ENCODE data around the gene NR5A1.

The NR5A1 gene

GRCh38 chr9:124487260-124488182, 19.7 kb downstream of the NR5A1 start:
- no peak overlapping the region for H3K9ac ChIP-seq (ENCODE audit: low read depth, low read length)
- H3K4me1 ChIP-seq (ENCODE audit: insufficient read depth, low read length), result no peaks in the 10 kb centered on the region; the same call in 1 of the 2 replicates
- H3K36me3 ChIP-seq (ENCODE audit: insufficient read depth, low read length), result no peaks in the 10 kb centered on the region
- no peaks in the 10 kb centered on the region for H3K9me3 ChIP-seq (ENCODE audit: control insufficient read depth, insufficient read depth, low read length)

GRCh38 chr9:124486778-124487259, 20.4 kb downstream of the NR5A1 start:
- Histone ChIP-seq H3K36me3 (ENCODE audit: insufficient read depth, low read length) (no peaks in the 10 kb centered on the region), H3K9me3 (ENCODE audit: control insufficient read depth, insufficient read depth, low read length) (no peaks in the 10 kb centered on the region)

GRCh38 chr9:124485936-124486335, 21.3 kb downstream of the NR5A1 start:
- no peaks in the 10 kb centered on the region for H3K36me3 ChIP-seq (ENCODE audit: insufficient read depth, low read length)
- no peaks in the 10 kb centered on the region for H3K9me3 ChIP-seq (ENCODE audit: control insufficient read depth, insufficient read depth, low read length)
- peaks cover 5% of the 10 kb centered on the region for H3K4me1 ChIP-seq (ENCODE audit: insufficient read depth, low read length)
- H3K9ac ChIP-seq (ENCODE audit: low read depth, low read length), result no peak overlapping the region

More at GRCh38 chr9:124486778-124487259, 20.4 kb downstream of the NR5A1 start:
- H3K9ac ChIP-seq (ENCODE audit: low read depth, low read length), result no peak overlapping the region
- H3K4me1 ChIP-seq (ENCODE audit: insufficient read depth, low read length), result peaks cover 4% of the 10 kb centered on the region

GRCh38 chr9:124485201-124485600, 22.0 kb downstream of the NR5A1 start:
- H3K36me3 ChIP-seq (ENCODE audit: insufficient read depth, low read length), result no peaks in the 10 kb centered on the region
- no peak overlapping the region for H3K9ac ChIP-seq (ENCODE audit: low read depth, low read length)
- no peaks in the 10 kb centered on the region for H3K9me3 ChIP-seq (ENCODE audit: control insufficient read depth, insufficient read depth, low read length)
- H3K4me1 ChIP-seq (ENCODE audit: insufficient read depth, low read length), result peaks cover 11% of the 10 kb centered on the region

GRCh38 chr9:124483481-124483880, 23.7 kb downstream of the NR5A1 start:
- no peaks in the 10 kb centered on the region for H3K36me3 ChIP-seq (ENCODE audit: insufficient read depth, low read length)
- no peaks in the 10 kb centered on the region for H3K9me3 ChIP-seq (ENCODE audit: control insufficient read depth, insufficient read depth, low read length)
- H3K4me1 ChIP-seq (ENCODE audit: insufficient read depth, low read length), result peaks cover 13% of the 10 kb centered on the region
- H3K9ac ChIP-seq (ENCODE audit: low read depth, low read length), result no peak overlapping the region

GRCh38 chr9:124482431-124483031, 24.7 kb downstream of the NR5A1 start:
- Histone ChIP-seq H3K9me3 (ENCODE audit: control insufficient read depth, insufficient read depth, low read length) (no peaks in the 10 kb centered on the region), H3K9ac (ENCODE audit: low read depth, low read length) (peak overlapping the region; percentile 32; the same call in 1 of the 2 replicates), H3K36me3 (ENCODE audit: insufficient read depth, low read length) (no peaks in the 10 kb centered on the region), H3K4me1 (ENCODE audit: insufficient read depth, low read length) (peaks cover 13% of the 10 kb centered on the region)

- H3K9ac ChIP-seq (ENCODE audit: low read depth, low read length), result no peak overlapping the region
- H3K36me3 ChIP-seq (ENCODE audit: insufficient read depth, low read length), result no peaks in the 10 kb centered on the region
- peaks cover 13% of the 10 kb centered on the region for H3K4me1 ChIP-seq (ENCODE audit: insufficient read depth, low read length)
- no peaks in the 10 kb centered on the region for H3K9me3 ChIP-seq (ENCODE audit: control insufficient read depth, insufficient read depth, low read length)
Observed at GRCh38 chr9:124481115-124481514, 26.1 kb downstream of the NR5A1 start.

GRCh38 chr9:124480621-124480981, 26.6 kb downstream of the NR5A1 start:
- H3K36me3 ChIP-seq (ENCODE audit: insufficient read depth, low read length), result no peaks in the 10 kb centered on the region
- peaks cover 13% of the 10 kb centered on the region for H3K4me1 ChIP-seq (ENCODE audit: insufficient read depth, low read length)
- no peak overlapping the region for H3K9ac ChIP-seq (ENCODE audit: low read depth, low read length)
- no peaks in the 10 kb centered on the region for H3K9me3 ChIP-seq (ENCODE audit: control insufficient read depth, insufficient read depth, low read length)

- Histone ChIP-seq H3K9ac (ENCODE audit: low read depth, low read length) (no peak overlapping the region), H3K9me3 (ENCODE audit: control insufficient read depth, insufficient read depth, low read length) (no peaks in the 10 kb centered on the region), H3K4me1 (ENCODE audit: insufficient read depth, low read length) (peaks cover 14% of the 10 kb centered on the region), H3K36me3 (ENCODE audit: insufficient read depth, low read length) (no peaks in the 10 kb centered on the region)
Observed at GRCh38 chr9:124479947-124480620, 27.1 kb downstream of the NR5A1 start.

GRCh38 chr9:124479371-124479770, 27.8 kb downstream of the NR5A1 start:
- Histone ChIP-seq H3K9ac (ENCODE audit: low read depth, low read length) (no peak overlapping the region), H3K4me1 (ENCODE audit: insufficient read depth, low read length) (peaks cover 18% of the 10 kb centered on the region), H3K36me3 (ENCODE audit: insufficient read depth, low read length) (no peaks in the 10 kb centered on the region), H3K9me3 (ENCODE audit: control insufficient read depth, insufficient read depth, low read length) (no peaks in the 10 kb centered on the region)

GRCh38 chr9:124478354-124478753, 28.8 kb downstream of the NR5A1 start:
- peak overlapping the region; percentile 34; the same call in 1 of the 2 replicates for H3K9ac ChIP-seq (ENCODE audit: low read depth, low read length)
- H3K36me3 ChIP-seq (ENCODE audit: insufficient read depth, low read length), result no peaks in the 10 kb centered on the region
- peaks cover 18% of the 10 kb centered on the region for H3K4me1 ChIP-seq (ENCODE audit: insufficient read depth, low read length)
- H3K9me3 ChIP-seq (ENCODE audit: control insufficient read depth, insufficient read depth, low read length), result no peaks in the 10 kb centered on the region

GRCh38 chr9:124477648-124478285, 29.4 kb downstream of the NR5A1 start:
- Histone ChIP-seq H3K4me1 (ENCODE audit: insufficient read depth, low read length) (peaks cover 18% of the 10 kb centered on the region), H3K9ac (ENCODE audit: low read depth, low read length) (peak overlapping the region; percentile 34; the same call in 1 of the 2 replicates), H3K9me3 (ENCODE audit: control insufficient read depth, insufficient read depth, low read length) (no peaks in the 10 kb centered on the region), H3K36me3 (ENCODE audit: insufficient read depth, low read length) (no peaks in the 10 kb centered on the region)

- H3K4me1 ChIP-seq (ENCODE audit: insufficient read depth, low read length), result peaks cover 18% of the 10 kb centered on the region
- H3K36me3 ChIP-seq (ENCODE audit: insufficient read depth, low read length), result no peaks in the 10 kb centered on the region
- no peaks in the 10 kb centered on the region for H3K9me3 ChIP-seq (ENCODE audit: control insufficient read depth, insufficient read depth, low read length)
- H3K9ac ChIP-seq (ENCODE audit: low read depth, low read length), result peak overlapping the region; percentile 25; the same call in 1 of the 2 replicates
Observed at GRCh38 chr9:124477211-124477647, 30.0 kb downstream of the NR5A1 start.

Measured in ES-I3 (cell line).